ENCODE measurements around the gene CNTNAP2. TPM values are rescaled to one million over a fixed set of nuclear protein-coding genes. Genes with fewer than 3 reads are reported as not detected.

Gene CNTNAP2
- polyA plus RNA-seq, 4 donors: 0.54 to 10.1 (median 2.6) TPM

DNA sequence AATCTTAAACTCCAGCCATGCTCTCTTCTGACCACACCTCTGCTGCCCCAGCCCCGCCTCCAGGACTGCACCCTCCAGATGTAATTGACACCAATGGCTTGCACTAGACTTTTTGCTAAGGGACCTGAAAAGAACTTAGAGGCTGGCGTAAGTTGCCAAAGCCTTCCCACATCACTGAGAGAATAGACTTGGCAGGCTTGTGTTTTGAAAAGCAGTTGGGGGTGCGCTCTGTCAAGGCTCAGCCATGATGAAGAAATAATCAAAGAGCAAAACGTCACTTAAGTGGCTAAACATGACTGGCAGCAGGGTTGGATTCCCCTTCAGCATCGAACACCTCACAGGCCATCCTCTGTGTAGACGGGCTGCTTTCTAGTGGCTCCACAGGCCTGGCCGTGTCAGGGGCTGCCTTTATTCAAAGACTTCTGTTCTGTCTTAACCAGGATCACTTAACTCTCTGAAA, 2278.8 kb downstream of the CNTNAP2 start:
- H3K4me3 ChIP-seq (ENCODE audit: low read depth in 1 of 3, low read length in 3 of 3): no peak overlapping the region
- DNase-seq (no peak), FAIRE-seq (no peak)
- no peak overlapping the region for H3K27ac ChIP-seq (ENCODE audit: low read depth in 1 of 3, low read length in 2 of 3)
- no peaks in the 10 kb centered on the region for H3K9me3 ChIP-seq (ENCODE audit: control insufficient read depth in 2 of 2, insufficient read depth in 1 of 2, low read depth in 1 of 2, low read length in 1 of 2)
- no peaks in the 10 kb centered on the region for H3K4me1 ChIP-seq (ENCODE audit: control insufficient read depth in 3 of 3, insufficient read depth in 2 of 3, low read depth in 1 of 3, low read length in 2 of 3)
- H3K27me3 ChIP-seq (ENCODE audit: control insufficient read depth in 3 of 3, insufficient read depth in 3 of 3, low read length in 3 of 3): peaks cover 0 to 3% (median 0%) of the 10 kb centered on the region in 3 donors
- H3K36me3 ChIP-seq (ENCODE audit: control insufficient read depth in 3 of 3, insufficient read depth in 2 of 3, low read depth in 1 of 3, low read length in 3 of 3): peaks cover 0 to 3% (median 0%) of the 10 kb centered on the region in 3 donors
- WGBS, 3 donors: 80 to 91% (median 81%) methylated on average over 7 of the region's 7 CpGs

DNA sequence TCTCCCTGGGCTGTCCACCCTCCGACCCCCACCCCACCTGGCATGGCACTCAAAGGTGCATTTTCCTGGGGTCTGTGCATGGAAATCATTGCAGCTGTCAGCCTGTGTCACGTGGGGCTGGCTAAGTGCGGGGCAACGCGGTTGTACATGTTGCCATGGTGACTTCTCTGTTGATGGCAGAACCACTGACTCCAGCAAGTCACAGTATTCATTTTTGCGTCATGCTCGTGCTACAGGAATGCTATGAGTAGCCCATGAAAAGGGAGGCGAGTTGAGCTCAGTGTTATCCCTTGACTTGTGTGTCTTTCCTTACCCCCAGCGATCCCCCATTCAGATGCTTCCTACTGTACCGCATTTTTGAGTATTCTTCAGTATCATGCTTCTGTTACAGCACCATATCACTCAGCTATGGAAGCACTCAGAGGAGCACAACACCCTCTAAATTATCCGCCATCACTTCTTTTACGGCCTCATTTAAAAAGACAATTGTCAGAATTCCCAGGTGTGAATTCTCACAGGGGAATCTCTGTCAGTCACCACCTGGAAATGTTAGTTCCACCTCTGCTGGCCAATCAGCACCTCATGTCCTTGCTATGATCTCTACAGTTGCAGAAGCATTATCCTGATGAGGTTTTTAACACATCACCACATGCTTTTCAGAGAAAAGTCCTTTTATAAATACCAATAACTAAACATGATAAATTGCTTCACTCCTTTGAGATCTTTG, 2279.6 kb downstream of the CNTNAP2 start:
- 77 to 88% (median 82%) methylated on average over 12 of the region's 12 CpGs for WGBS, 3 donors
- Histone ChIP-seq H3K36me3 (ENCODE audit: control insufficient read depth in 3 of 3, insufficient read depth in 2 of 3, low read depth in 1 of 3, low read length in 3 of 3) (peaks cover 0 to 3% (median 0%) of the 10 kb centered on the region in 3 donors), H3K4me3 (ENCODE audit: low read depth in 1 of 3, low read length in 3 of 3) (no peak overlapping the region), H3K27ac (ENCODE audit: low read depth in 1 of 3, low read length in 2 of 3) (no peak overlapping the region), H3K9me3 (ENCODE audit: control insufficient read depth in 2 of 2, insufficient read depth in 1 of 2, low read depth in 1 of 2, low read length in 1 of 2) (no peaks in the 10 kb centered on the region), H3K4me1 (ENCODE audit: control insufficient read depth in 3 of 3, insufficient read depth in 2 of 3, low read depth in 1 of 3, low read length in 2 of 3) (no peaks in the 10 kb centered on the region), H3K27me3 (ENCODE audit: control insufficient read depth in 3 of 3, insufficient read depth in 3 of 3, low read length in 3 of 3) (peaks cover 0 to 3% (median 0%) of the 10 kb centered on the region in 3 donors)
- FAIRE-seq: no peak
- no peak for DNase-seq

DNA sequence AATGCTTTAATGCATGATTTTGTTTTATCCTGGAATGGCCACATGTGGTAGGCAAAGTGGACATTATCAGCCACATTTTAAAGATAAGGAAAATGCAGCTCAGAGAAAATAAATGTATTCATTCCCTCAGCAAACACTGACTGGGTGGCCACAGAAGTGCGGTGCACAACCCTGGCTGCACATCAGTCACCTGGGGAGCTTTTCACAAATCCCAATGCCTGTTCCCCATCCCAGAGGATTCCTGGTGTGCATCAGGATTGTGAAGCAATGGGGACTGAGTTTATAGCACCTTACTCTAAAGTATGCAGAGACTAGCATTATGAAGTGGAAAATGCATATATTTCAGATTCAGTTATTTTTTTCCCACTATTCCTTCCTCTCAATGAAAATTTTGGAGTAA, 2280.5 kb downstream of the CNTNAP2 start:
- no peak for FAIRE-seq
- 71 to 100% (median 87%) methylated on average over 1 of the region's 1 CpG for WGBS, 3 donors
- no peaks in the 10 kb centered on the region for H3K4me1 ChIP-seq (ENCODE audit: control insufficient read depth in 3 of 3, insufficient read depth in 2 of 3, low read depth in 1 of 3, low read length in 2 of 3)
- no peak overlapping the region for H3K27ac ChIP-seq (ENCODE audit: low read depth in 1 of 3, low read length in 2 of 3)
- peaks cover 0 to 3% (median 0%) of the 10 kb centered on the region in 3 donors for H3K36me3 ChIP-seq (ENCODE audit: control insufficient read depth in 3 of 3, insufficient read depth in 2 of 3, low read depth in 1 of 3, low read length in 3 of 3)
- DNase-seq: no peak
- H3K27me3 ChIP-seq (ENCODE audit: control insufficient read depth in 3 of 3, insufficient read depth in 3 of 3, low read length in 3 of 3): peaks cover 0 to 3% (median 0%) of the 10 kb centered on the region in 3 donors
- H3K4me3 ChIP-seq (ENCODE audit: low read depth in 1 of 3, low read length in 3 of 3): no peak overlapping the region
- H3K9me3 ChIP-seq (ENCODE audit: control insufficient read depth in 2 of 2, insufficient read depth in 1 of 2, low read depth in 1 of 2, low read length in 1 of 2): no peaks in the 10 kb centered on the region

DNA sequence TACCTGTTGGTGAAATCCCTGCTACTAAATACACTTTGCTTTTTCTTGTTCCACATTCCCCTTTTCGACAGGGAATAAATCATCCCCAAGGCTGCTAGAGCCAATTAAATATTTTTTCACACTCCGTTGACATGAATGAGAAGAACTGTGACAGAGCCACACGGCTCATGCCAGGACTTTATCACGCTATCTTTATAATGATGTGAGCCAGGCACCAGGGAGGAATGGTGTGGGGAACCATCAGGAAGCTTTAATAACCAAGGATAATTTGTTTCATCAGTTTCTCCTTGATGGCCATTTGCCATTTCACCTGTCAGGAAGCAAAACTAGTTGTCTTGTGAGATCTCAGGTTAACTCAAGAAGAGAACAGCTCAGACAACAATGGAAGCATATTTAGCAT, 2280.9 kb downstream of the CNTNAP2 start:
- Histone ChIP-seq H3K27me3 (ENCODE audit: control insufficient read depth in 3 of 3, insufficient read depth in 3 of 3, low read length in 3 of 3) (peaks cover 0 to 3% (median 0%) of the 10 kb centered on the region in 3 donors), H3K4me1 (ENCODE audit: control insufficient read depth in 3 of 3, insufficient read depth in 2 of 3, low read depth in 1 of 3, low read length in 2 of 3) (no peaks in the 10 kb centered on the region), H3K27ac (ENCODE audit: low read depth in 1 of 3, low read length in 2 of 3) (no peak overlapping the region), H3K9me3 (ENCODE audit: control insufficient read depth in 2 of 2, insufficient read depth in 1 of 2, low read depth in 1 of 2, low read length in 1 of 2) (no peaks in the 10 kb centered on the region), H3K4me3 (ENCODE audit: low read depth in 1 of 3, low read length in 3 of 3) (no peak overlapping the region), H3K36me3 (ENCODE audit: control insufficient read depth in 3 of 3, insufficient read depth in 2 of 3, low read depth in 1 of 3, low read length in 3 of 3) (peaks cover 0 to 1% (median 0%) of the 10 kb centered on the region in 3 donors)
- DNase-seq: no peak
- 47 to 51% (median 50%) methylated on average over 4 of the region's 4 CpGs for WGBS, 3 donors
- no peak for FAIRE-seq

DNA sequence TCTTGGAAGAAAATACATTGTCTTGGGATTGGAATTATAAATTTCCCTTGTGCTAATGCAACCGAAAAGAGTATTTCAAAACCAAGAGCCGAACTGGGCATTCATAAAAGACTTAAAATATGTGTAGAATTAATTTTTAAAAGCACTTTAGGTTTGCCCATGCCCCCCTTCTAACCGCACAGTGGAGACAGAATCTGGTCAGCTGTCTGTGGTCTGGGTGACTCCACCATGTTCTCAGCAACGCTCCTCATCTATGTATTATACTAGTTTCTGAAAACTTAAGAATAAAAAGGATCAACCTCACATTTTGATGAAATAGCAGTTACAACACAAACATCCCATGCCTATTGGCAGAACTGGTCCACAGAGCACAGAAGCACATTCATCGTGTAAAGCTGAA, 2281.4 kb downstream of the CNTNAP2 start:
- Histone ChIP-seq H3K27ac (ENCODE audit: low read depth in 1 of 3, low read length in 2 of 3) (no peak overlapping the region), H3K36me3 (ENCODE audit: control insufficient read depth in 3 of 3, insufficient read depth in 2 of 3, low read depth in 1 of 3, low read length in 3 of 3) (no peaks in the 10 kb centered on the region), H3K4me3 (ENCODE audit: low read depth in 1 of 3, low read length in 3 of 3) (no peak overlapping the region), H3K4me1 (ENCODE audit: control insufficient read depth in 3 of 3, insufficient read depth in 2 of 3, low read depth in 1 of 3, low read length in 2 of 3) (no peaks in the 10 kb centered on the region), H3K9me3 (ENCODE audit: control insufficient read depth in 2 of 2, insufficient read depth in 1 of 2, low read depth in 1 of 2, low read length in 1 of 2) (no peaks in the 10 kb centered on the region), H3K27me3 (ENCODE audit: control insufficient read depth in 3 of 3, insufficient read depth in 3 of 3, low read length in 3 of 3) (peaks cover 0 to 3% (median 0%) of the 10 kb centered on the region in 3 donors)
- DNase-seq: no peak
- WGBS, 3 donors: 71 to 87% (median 74%) methylated on average over 5 of the region's 5 CpGs
- FAIRE-seq: no peak

DNA sequence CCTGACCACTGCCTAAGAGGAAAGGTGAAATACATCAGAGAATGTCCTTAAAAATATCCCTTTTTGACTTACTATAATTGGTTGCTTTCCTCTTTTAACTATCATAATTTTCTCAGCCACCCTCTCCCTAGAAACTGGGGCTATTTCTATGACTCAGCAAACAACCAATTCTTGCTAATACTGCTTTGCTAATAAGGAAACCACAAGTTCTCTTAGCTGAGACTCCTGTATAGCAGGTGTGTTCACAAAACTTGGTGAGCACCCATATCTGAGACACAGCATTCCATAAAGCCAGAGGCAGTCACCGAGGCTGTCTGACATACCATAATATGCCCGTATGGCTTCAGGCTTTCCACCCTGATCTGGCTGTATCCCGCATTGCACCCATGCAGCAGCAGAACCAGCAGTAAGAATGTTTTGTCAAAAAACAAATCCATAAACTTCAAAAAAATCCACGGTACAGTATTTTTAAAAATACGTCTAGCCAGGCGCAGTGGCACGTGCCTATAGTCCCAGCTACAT, 2282.3 kb downstream of the CNTNAP2 start:
- DNase-seq (no peak), FAIRE-seq (no peak)
- Histone ChIP-seq H3K9me3 (ENCODE audit: control insufficient read depth in 2 of 2, insufficient read depth in 1 of 2, low read depth in 1 of 2, low read length in 1 of 2) (no peaks in the 10 kb centered on the region), H3K27ac (ENCODE audit: low read depth in 1 of 3, low read length in 2 of 3) (no peak overlapping the region), H3K4me3 (ENCODE audit: low read depth in 1 of 3, low read length in 3 of 3) (no peak overlapping the region), H3K36me3 (ENCODE audit: control insufficient read depth in 3 of 3, insufficient read depth in 2 of 3, low read depth in 1 of 3, low read length in 3 of 3) (no peaks in the 10 kb centered on the region), H3K4me1 (ENCODE audit: control insufficient read depth in 3 of 3, insufficient read depth in 2 of 3, low read depth in 1 of 3, low read length in 2 of 3) (peaks cover 0 to 5% (median 0%) of the 10 kb centered on the region in 3 donors), H3K27me3 (ENCODE audit: control insufficient read depth in 3 of 3, insufficient read depth in 3 of 3, low read length in 3 of 3) (peaks cover 0 to 3% (median 0%) of the 10 kb centered on the region in 3 donors)
- 77 to 88% (median 82%) methylated on average over 7 of the region's 7 CpGs for WGBS, 3 donors

DNA sequence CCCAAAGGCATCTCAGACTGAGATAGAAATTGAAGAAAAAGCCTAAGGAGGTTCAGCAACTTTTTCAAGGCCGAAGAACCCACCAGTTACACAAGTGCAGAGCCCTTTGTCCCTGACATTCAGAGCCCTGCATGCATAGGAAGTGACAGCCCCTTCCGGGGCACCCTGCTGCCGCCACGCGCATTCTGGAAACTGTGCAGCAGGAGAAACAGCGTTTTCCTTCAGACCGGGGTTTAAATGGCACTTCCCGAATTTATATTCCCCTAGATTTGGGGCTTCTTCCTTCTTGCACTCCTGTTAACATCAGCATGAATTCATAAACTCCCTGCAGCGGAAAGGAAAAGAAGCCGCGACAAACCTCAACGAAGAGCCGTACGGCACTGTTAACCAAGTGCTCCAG, 2283.5 kb downstream of the CNTNAP2 start:
- H3K27ac ChIP-seq (ENCODE audit: low read depth in 1 of 3, low read length in 2 of 3): no peak overlapping the region
- H3K27me3 ChIP-seq (ENCODE audit: control insufficient read depth in 3 of 3, insufficient read depth in 3 of 3, low read length in 3 of 3): peaks cover 0 to 3% (median 0%) of the 10 kb centered on the region in 3 donors
- no peaks in the 10 kb centered on the region for H3K36me3 ChIP-seq (ENCODE audit: control insufficient read depth in 3 of 3, insufficient read depth in 2 of 3, low read depth in 1 of 3, low read length in 3 of 3)
- FAIRE-seq (no peak), DNase-seq (no peak)
- H3K4me3 ChIP-seq (ENCODE audit: low read depth in 1 of 3, low read length in 3 of 3): no peak overlapping the region
- WGBS, 3 donors: 81 to 93% (median 90%) methylated on average over 14 of the region's 14 CpGs
- no peaks in the 10 kb centered on the region for H3K9me3 ChIP-seq (ENCODE audit: control insufficient read depth in 2 of 2, insufficient read depth in 1 of 2, low read depth in 1 of 2, low read length in 1 of 2)
- peaks cover 0 to 5% (median 0%) of the 10 kb centered on the region in 3 donors for H3K4me1 ChIP-seq (ENCODE audit: control insufficient read depth in 3 of 3, insufficient read depth in 2 of 3, low read depth in 1 of 3, low read length in 2 of 3)

DNA sequence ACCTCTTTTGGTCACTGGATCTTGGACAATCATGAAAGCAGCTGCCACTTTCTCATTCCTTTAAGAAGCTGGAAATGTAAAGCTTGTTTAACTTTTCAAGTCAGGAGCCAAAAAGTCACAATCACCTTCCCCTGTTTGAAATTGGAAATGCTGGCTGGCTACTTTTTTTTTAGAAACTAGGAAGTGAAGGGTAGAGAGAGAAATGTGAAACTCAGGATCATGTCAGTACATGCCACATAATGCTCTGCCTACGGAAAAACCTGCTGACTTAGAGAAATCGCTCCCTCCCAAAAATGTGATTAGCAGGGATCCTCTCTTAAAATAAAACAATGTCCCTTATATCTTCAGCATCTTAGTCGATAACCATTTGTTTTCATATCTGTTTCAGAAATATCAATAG, 2285.6 kb downstream of the CNTNAP2 start:
- Histone ChIP-seq H3K27ac (ENCODE audit: low read depth in 1 of 3, low read length in 2 of 3) (no peak overlapping the region), H3K27me3 (ENCODE audit: control insufficient read depth in 3 of 3, insufficient read depth in 3 of 3, low read length in 3 of 3) (peaks cover 0 to under 1% (median 0%) of the 10 kb centered on the region in 3 donors), H3K4me1 (ENCODE audit: control insufficient read depth in 3 of 3, insufficient read depth in 2 of 3, low read depth in 1 of 3, low read length in 2 of 3) (peaks cover 0 to 5% (median 0%) of the 10 kb centered on the region in 3 donors), H3K9me3 (ENCODE audit: control insufficient read depth in 2 of 2, insufficient read depth in 1 of 2, low read depth in 1 of 2, low read length in 1 of 2) (no peaks in the 10 kb centered on the region), H3K4me3 (ENCODE audit: low read depth in 1 of 3, low read length in 3 of 3) (no peak overlapping the region), H3K36me3 (ENCODE audit: control insufficient read depth in 3 of 3, insufficient read depth in 2 of 3, low read depth in 1 of 3, low read length in 3 of 3) (no peaks in the 10 kb centered on the region)
- DNase-seq: no peak
- FAIRE-seq: no peak
- WGBS, 3 donors: 78 to 91% (median 90%) methylated on average over 3 of the region's 3 CpGs

All from small intestine (tissue), 7 donors.